ENCODE measurements around the gene LIN7A.

The LIN7A gene

DNA sequence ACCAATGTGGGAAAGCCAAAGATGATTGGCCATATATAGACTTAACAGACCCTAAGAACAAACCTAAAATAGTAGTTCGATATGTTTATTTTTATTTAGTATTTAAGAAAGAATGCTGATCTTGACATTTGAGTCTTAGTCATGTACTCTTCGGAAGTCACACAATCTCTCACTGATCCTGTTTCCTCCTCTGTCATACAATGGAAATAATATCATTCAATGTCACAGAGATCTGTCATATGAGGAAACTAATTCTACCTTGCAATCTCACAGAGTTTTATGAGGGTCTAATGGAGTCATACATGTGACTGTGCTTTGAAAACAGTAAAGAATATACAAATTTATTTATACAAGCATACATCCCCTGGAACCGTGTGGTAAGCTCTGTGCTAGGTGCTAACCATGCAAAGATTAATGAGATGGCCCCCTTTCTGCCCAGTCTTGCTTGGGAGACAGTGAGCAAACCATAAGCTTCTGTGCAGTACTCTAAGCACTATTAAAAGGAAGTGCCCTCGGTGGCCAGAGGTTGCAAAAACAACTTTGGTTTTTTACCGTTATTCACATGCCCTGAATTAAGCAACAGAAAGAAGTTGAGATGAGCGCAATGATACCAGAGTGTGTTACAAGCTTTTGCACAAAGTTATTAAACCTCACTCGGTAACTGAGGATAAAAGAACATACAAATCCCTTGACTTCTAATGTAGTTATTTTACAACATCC, 1.7 kb upstream of the LIN7A start:
- DNase-seq, result no peak
- no peaks in the 10 kb centered on the region for H3K36me3 Mint-ChIP-seq (ENCODE audit: insufficient read depth)
- peaks cover 0 to 9% of the 10 kb centered on the region in 2 donors for H3K27me3 Mint-ChIP-seq
- no peak for ATAC-seq (replicated peaks)
- H3K4me3 Mint-ChIP-seq, result no peak overlapping the region
- no peaks in the 10 kb centered on the region for H3K4me1 Mint-ChIP-seq (ENCODE audit: low read depth in 2 of 2)
- peaks cover 0 to 2% of the 10 kb centered on the region in 2 donors for H3K9me3 Mint-ChIP-seq
- no peak overlapping the region for H3K27ac Mint-ChIP-seq

DNA sequence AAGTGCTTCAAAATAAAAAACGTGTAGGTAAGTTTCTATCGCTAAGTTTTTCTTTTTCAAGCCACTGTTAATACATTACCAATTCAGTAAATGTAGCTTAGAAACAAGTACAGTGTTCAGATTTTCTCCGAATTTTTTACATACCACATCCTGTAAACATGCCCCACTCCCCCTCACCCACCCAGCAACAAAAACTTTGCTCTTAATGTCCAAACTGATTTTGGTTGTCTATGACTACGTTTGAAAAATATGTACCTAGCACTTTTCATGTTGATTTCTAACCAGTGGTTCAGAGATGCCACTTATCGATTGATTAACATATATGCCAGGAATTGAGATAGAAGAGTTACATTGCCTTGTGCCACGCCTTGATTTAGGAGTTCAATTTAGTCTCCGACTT, 663 bp upstream of the LIN7A start:
- H3K27ac Mint-ChIP-seq, result no peak overlapping the region
- peaks cover 5 to 9% of the 10 kb centered on the region in 2 donors for H3K9me3 Mint-ChIP-seq
- H3K4me1 Mint-ChIP-seq (ENCODE audit: low read depth in 2 of 2), result no peaks in the 10 kb centered on the region
- no peak overlapping the region for H3K4me3 Mint-ChIP-seq
- DNase-seq (no peak), ATAC-seq (replicated peaks) (no peak)
- H3K36me3 Mint-ChIP-seq (ENCODE audit: insufficient read depth), result no peaks in the 10 kb centered on the region
- H3K27me3 Mint-ChIP-seq, result peaks cover 0 to 9% of the 10 kb centered on the region in 2 donors

DNA sequence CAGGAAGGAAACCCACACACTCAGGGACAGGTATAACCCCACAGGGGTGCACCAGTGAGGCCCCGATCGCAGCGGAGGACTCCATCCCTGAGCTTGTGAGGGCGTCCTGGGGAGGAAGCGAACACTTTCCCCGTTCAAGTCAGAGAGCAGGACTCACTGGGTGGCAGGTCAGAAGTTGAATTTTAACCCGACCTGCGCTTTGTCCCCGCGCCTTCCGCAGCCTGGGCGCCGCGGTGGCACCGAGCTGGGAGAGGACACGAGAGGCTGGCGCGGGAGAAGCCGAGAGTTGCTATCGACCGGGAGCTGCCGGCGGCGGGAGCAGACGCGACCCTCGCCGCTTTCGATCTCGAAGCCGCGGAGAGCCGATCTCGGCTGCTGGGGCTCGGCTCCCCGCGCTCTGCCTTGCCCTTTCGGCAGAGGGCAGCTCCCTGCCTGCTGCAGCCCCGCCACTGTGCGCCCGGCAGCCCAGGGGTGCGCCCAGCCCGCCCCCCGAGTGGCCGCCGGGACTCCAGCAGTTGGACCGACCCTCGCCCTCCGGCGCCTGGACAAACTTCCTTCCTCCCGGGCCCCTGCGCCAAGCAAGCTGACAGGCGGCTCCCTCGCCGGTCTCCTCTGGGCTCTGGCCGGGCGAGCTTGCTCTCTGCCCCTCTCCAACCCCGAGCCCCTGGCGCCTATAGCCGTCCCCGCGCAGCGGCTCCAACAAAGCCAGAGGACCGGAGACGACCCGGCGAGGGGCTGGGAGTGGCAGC, 918 bp downstream of the LIN7A start:
- Mint-ChIP-seq H3K4me1 (ENCODE audit: low read depth in 2 of 2) (no peaks in the 10 kb centered on the region), H3K27me3 (peaks cover 0 to 9% of the 10 kb centered on the region in 2 donors), H3K27ac (no peak overlapping the region), H3K36me3 (ENCODE audit: insufficient read depth) (no peaks in the 10 kb centered on the region), H3K4me3 (no peak overlapping the region), H3K9me3 (peaks cover 5 to 10% of the 10 kb centered on the region in 2 donors)
- DNase-seq, result no peak
- ATAC-seq (replicated peaks), result no peak

DNA sequence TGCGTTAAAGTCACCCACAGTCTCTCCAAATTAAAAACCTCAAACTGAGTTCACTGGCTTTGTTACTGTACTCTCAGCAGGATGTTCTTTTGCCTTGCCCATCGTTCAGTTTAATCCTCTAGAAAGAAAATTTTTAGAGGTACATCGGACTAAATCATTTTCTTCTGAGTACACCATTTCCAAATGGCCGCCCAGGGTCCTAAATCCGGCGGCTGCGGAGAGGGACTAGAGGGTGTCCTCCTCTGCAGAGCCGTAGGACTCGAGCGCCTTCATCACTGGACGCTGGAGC, 1.4 kb downstream of the LIN7A start:
- no peaks in the 10 kb centered on the region for H3K36me3 Mint-ChIP-seq (ENCODE audit: insufficient read depth)
- H3K27ac Mint-ChIP-seq, result no peak overlapping the region
- H3K9me3 Mint-ChIP-seq, result peaks cover 6 to 10% of the 10 kb centered on the region in 2 donors
- no peaks in the 10 kb centered on the region for H3K4me1 Mint-ChIP-seq (ENCODE audit: low read depth in 2 of 2)
- ATAC-seq (replicated peaks) (no peak), DNase-seq (no peak)
- H3K27me3 Mint-ChIP-seq, result peaks cover 0 to 9% of the 10 kb centered on the region in 2 donors
- no peak overlapping the region for H3K4me3 Mint-ChIP-seq

DNA sequence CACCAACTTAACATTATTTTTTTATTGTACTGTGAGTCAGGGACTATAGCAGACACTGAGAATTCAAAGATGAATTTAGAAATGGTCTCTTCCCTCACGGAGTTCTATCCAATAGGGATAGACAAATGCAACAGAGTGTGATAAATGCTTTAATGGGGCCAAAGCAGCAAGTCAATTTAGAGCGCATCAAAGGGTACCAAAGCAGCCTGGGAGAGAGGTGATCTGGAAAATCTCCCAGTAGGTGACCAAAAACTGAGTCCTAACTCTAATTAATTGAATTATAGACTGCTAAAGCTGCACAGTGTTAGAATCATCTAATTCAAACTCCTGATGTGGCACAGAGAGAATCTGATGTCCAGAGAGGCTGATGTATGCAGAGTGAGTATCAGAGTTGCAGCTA, 2.6 kb downstream of the LIN7A start:
- no peak for ATAC-seq (replicated peaks)
- Mint-ChIP-seq H3K27ac (no peak overlapping the region), H3K9me3 (peaks cover 6 to 10% of the 10 kb centered on the region in 2 donors), H3K4me3 (no peak overlapping the region), H3K36me3 (ENCODE audit: insufficient read depth) (no peaks in the 10 kb centered on the region), H3K27me3 (peaks cover 0 to 9% of the 10 kb centered on the region in 2 donors), H3K4me1 (ENCODE audit: low read depth in 2 of 2) (no peaks in the 10 kb centered on the region)
- no peak for DNase-seq

DNA sequence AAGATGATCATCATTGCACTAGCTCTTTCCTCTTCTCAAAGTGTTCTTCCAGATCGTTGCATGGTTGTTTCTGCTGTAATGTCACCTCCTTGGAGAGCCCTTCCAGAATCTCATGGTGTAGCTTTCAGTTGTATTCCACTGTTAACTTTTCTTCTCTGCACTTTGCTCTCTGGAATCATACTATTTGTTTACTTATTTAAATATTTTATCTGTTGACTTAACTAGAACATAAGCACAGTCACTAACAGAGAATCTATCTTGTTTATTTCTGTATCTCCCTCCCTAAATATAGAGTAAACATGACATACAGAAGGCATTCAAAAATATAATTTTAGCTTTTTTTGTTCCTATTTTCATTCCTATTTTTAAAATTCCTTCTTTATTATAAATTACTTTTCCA, 11.8 kb downstream of the LIN7A start:
- H3K4me3 Mint-ChIP-seq, result no peak overlapping the region
- no peak for DNase-seq
- H3K4me1 Mint-ChIP-seq (ENCODE audit: low read depth in 2 of 2), result no peaks in the 10 kb centered on the region
- no peak for ATAC-seq (replicated peaks)
- H3K27ac Mint-ChIP-seq, result no peak overlapping the region
- peaks cover 2% of the 10 kb centered on the region for H3K36me3 Mint-ChIP-seq (ENCODE audit: insufficient read depth)
- no peaks in the 10 kb centered on the region for H3K27me3 Mint-ChIP-seq
- peaks cover 0 to 11% of the 10 kb centered on the region in 2 donors for H3K9me3 Mint-ChIP-seq

DNA sequence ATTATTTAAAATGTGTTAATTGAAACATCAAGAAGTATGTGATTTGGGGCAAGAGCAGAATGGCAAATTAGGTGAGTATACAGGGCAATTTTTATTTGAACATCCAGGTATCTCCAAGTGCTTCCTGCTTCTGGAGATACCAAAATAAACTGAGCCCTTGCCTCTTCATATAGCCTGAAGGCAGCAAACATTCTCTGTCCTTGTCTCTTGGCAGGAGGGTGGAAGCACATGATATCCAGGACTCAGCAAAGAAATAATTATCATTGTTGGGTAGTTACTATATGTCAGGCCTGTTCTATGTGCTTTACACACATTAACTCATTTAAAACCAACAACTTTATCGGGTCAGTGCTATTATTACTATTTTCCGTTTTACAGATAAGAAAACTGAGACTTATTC, 12.5 kb downstream of the LIN7A start:
- DNase-seq (no peak), ATAC-seq (replicated peaks) (no peak)
- Mint-ChIP-seq H3K36me3 (ENCODE audit: insufficient read depth) (peaks cover 2% of the 10 kb centered on the region), H3K4me1 (ENCODE audit: low read depth in 2 of 2) (no peaks in the 10 kb centered on the region), H3K9me3 (peaks cover 2 to 12% of the 10 kb centered on the region in 2 donors), H3K27ac (no peak overlapping the region), H3K27me3 (no peaks in the 10 kb centered on the region), H3K4me3 (no peak overlapping the region)

DNA sequence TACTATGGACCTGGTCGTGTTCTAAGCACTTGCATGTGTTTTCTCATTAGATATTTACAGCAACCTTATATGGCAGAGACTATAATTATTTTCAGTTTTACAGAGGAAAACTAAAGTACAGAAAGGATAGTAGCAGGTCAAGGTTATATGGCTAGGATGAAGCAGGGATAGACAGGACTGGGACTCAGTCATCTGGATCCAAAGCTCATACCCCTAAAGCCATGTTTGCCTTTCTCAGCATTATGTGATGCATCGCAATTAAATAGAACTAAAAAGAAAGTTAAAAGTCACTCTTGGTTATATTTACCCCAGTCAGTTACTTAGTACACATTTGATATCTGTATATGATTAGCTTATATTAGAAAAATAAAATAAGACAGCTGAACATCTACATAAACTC, 13.3 kb downstream of the LIN7A start:
- H3K27me3 Mint-ChIP-seq, result no peaks in the 10 kb centered on the region
- peaks cover 2% of the 10 kb centered on the region for H3K36me3 Mint-ChIP-seq (ENCODE audit: insufficient read depth)
- H3K9me3 Mint-ChIP-seq, result peaks cover 6 to 11% of the 10 kb centered on the region in 2 donors
- no peaks in the 10 kb centered on the region for H3K4me1 Mint-ChIP-seq (ENCODE audit: low read depth in 2 of 2)
- ATAC-seq (replicated peaks), result no peak
- H3K27ac Mint-ChIP-seq, result no peak overlapping the region
- no peak for DNase-seq
- H3K4me3 Mint-ChIP-seq, result no peak overlapping the region

DNA sequence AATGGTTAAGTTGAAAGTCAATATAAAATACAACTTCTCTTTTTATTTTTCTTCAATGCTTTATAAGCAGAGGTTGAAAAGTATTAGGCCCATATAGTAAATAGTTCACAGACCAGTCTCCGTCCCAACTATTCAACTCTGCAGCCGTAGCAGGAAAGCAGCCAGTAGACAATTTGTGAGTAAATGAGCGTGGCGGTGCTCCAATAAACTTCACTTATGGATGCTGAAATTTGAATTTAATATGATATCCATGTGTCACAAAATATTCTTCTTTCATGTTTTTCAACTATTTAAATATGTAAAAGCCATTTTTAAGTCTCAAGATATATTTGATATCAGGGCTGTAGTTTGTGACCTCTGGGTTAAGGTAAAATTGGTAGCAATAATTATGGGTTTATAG, 17.7 kb downstream of the LIN7A start:
- no peak overlapping the region for H3K27ac Mint-ChIP-seq
- no peak overlapping the region for H3K4me3 Mint-ChIP-seq
- H3K4me1 Mint-ChIP-seq (ENCODE audit: low read depth in 2 of 2), result no peaks in the 10 kb centered on the region
- peaks cover 10 to 15% of the 10 kb centered on the region in 2 donors for H3K9me3 Mint-ChIP-seq
- no peaks in the 10 kb centered on the region for H3K36me3 Mint-ChIP-seq (ENCODE audit: insufficient read depth)
- no peaks in the 10 kb centered on the region for H3K27me3 Mint-ChIP-seq
- ATAC-seq (replicated peaks) (no peak), DNase-seq (no peak)

DNA sequence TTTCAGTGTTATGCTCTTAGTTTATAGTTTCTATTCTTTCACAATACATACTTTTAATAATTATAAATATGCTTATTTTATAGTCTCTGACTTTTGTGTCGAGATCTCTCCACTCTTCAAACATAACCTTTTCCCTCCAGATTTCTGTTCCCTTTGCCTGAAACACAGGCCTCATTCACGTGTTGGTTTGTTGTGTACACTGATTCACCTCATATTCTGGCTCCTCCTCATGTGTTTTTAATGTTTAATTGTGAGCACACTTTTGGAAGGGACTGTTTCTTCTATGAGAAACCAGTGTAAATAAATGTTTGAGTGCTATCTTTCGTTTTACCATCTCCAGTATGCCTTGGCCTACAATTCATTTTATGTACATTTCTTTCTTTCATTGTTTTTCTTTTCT, 20.1 kb downstream of the LIN7A start:
- Mint-ChIP-seq H3K27me3 (no peaks in the 10 kb centered on the region), H3K4me3 (no peak overlapping the region), H3K36me3 (ENCODE audit: insufficient read depth) (no peaks in the 10 kb centered on the region), H3K27ac (no peak overlapping the region), H3K4me1 (ENCODE audit: low read depth in 2 of 2) (no peaks in the 10 kb centered on the region), H3K9me3 (peaks cover 9 to 26% of the 10 kb centered on the region in 2 donors)
- ATAC-seq (replicated peaks) (no peak), DNase-seq (no peak)

DNA sequence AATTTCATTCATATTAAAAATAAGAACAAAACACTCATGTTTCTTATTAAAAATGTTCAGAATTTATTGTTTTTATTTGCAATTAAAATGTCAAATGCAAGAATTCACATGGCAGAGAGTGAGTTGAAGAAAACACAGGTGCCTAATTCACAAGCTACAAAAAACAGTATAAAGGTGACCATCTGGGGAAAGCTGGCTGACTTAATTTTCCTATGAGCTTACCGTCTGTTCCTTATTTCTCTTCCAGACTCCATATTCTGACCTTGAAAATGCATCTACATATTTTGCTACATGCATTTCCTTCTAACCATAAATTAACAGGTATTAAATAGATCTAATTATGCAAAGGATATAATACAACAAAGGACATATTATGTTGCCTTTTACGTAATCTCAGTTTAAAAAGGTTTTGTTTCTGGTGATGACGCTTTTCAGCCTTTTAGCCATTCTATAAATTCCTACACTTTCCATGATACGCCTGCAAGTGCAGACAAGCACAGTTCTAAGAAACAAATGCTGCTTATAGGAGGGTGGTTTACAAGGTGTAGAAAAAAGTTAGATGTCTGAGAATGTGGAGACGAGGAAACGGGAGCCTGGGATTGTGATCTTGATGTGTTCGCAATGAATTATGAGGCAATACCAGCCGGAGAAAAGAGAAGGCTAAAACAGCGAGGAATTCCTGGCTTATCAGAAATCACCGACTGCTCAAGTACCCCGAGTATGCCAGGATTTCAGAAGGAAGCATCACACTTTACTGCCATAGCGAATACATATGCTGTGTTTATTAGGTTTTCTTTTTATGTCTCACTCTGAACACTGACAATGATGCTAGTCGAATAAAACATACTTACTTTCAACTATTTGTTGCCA, 24.6 kb downstream of the LIN7A start:
- H3K9me3 Mint-ChIP-seq, result peaks cover 5 to 20% of the 10 kb centered on the region in 2 donors
- no peak overlapping the region for H3K4me3 Mint-ChIP-seq
- H3K36me3 Mint-ChIP-seq (ENCODE audit: insufficient read depth), result no peaks in the 10 kb centered on the region
- DNase-seq (no peak), ATAC-seq (replicated peaks) (no peak)
- no peak overlapping the region for H3K27ac Mint-ChIP-seq
- H3K4me1 Mint-ChIP-seq (ENCODE audit: low read depth in 2 of 2), result no peaks in the 10 kb centered on the region
- H3K27me3 Mint-ChIP-seq, result no peaks in the 10 kb centered on the region

DNA sequence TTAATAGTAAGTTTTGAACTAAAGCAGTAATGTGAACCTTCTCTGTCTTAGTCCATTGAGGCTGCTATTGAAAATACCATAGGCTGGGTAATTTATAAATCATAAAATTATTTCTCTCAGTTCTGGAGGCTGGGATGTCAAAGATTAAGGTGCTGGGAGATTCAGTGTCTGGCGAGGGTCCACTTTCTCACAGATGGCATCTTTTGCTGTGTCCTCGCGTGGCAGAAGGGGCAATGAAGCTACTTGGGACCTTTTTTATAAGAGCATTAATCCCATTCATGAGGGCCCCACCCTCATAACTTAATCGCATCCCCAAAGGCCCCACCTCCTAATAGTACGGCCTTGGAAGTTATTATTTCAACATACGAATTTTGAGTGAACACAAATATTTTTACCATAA, 28.4 kb downstream of the LIN7A start:
- Mint-ChIP-seq H3K4me3 (no peak overlapping the region), H3K27me3 (no peaks in the 10 kb centered on the region), H3K9me3 (peaks cover 3 to 14% of the 10 kb centered on the region in 2 donors), H3K4me1 (ENCODE audit: low read depth in 2 of 2) (no peaks in the 10 kb centered on the region), H3K36me3 (ENCODE audit: insufficient read depth) (no peaks in the 10 kb centered on the region), H3K27ac (no peak overlapping the region)
- DNase-seq (no peak), ATAC-seq (replicated peaks) (no peak)

DNA sequence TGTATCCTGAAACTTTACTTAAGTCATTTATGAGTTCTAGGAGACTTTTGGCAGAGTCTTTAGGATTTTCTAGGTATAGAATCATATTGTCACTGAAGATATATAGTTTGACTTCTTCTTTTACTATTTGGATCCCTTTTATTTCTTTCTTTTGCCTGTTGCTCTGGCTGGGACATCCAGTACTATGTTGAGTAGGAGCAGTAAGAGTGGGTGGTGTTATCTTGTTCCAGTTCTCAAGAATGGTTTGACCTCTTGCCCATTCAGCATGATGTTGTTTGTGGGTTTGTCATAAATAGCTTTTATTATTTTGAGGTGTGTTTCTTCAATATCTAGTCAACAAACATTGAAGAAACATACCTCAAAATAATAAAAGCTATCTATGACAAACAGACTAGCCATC, 35.0 kb downstream of the LIN7A start:
- no peak for ATAC-seq (replicated peaks)

More for the DNA sequence above, 35.0 kb downstream of the LIN7A start:
- Mint-ChIP-seq H3K9me3 (peaks cover 4 to 34% of the 10 kb centered on the region in 2 donors), H3K4me1 (ENCODE audit: low read depth in 2 of 2) (no peaks in the 10 kb centered on the region), H3K27ac (no peak overlapping the region), H3K27me3 (no peaks in the 10 kb centered on the region), H3K4me3 (no peak overlapping the region), H3K36me3 (ENCODE audit: insufficient read depth) (no peaks in the 10 kb centered on the region)
- no peak for DNase-seq

All from effector memory CD8-positive, alpha-beta T cell (primary cell).